Measurements from ENCODE around the gene GSDME. TPM values are rescaled to one million over a fixed set of nuclear protein-coding genes. Genes with fewer than 3 reads are reported as not detected.

GSDME gene
- total RNA-seq, 1 experiment from 2014 or later, result 46.1 TPM

- Mint-ChIP-seq H3K4me1 (ENCODE audit: insufficient read depth, unreplicated experiment) (peaks cover 12% of the 10 kb centered on the region), H3K9me3 (ENCODE audit: unreplicated experiment) (no peaks in the 10 kb centered on the region), H3K27me3 (ENCODE audit: insufficient read depth, unreplicated experiment) (no peaks in the 10 kb centered on the region), H3K36me3 (ENCODE audit: insufficient read depth, unreplicated experiment) (no peaks in the 10 kb centered on the region), H3K4me3 (ENCODE audit: unreplicated experiment) (no peak overlapping the region), H3K27ac (ENCODE audit: low read depth, unreplicated experiment) (no peak overlapping the region)
- intact Hi-C loops (cut with micrococcal nuclease), result no loop called here
- no TSS peak for BruUV-seq (replicated peaks)
- POLR2A ChIA-PET, result interaction anchor here (0.9 to 2.0 kb wide), 4 partner anchors 10 to 36 kb away, joined by 3 to 6 read pairs (median 4); no protein-coding TSS in a partner anchor
- DNase-seq (ENCODE audit: unreplicated experiment), result no peak
- CTCF ChIA-PET, result interaction anchor here (0.9 to 1.5 kb wide), 3 partner anchors 43 to 101 kb away, joined by 3 to 4 read pairs (median 3); no protein-coding TSS in a partner anchor
- TF ChIP-seq CTCF (IDR thresholded peaks at IDR 0.05; ENCODE audit: unreplicated experiment), result no peak
These were observed 12.0 kb upstream of the GSDME start for GRCh38 chr7:24769014-24769830.

- no peaks in the 10 kb centered on the region for H3K36me3 Mint-ChIP-seq (ENCODE audit: insufficient read depth, unreplicated experiment)
- ChIA-PET POLR2A (interaction anchor here (1.0 to 2.0 kb wide), 2 partner anchors 11 to 12 kb away, joined by 5 to 6 read pairs; no protein-coding TSS in a partner anchor), CTCF (interaction anchor here (0.6 kb wide), 1 partner anchor 324 kb away, joined by 4 read pairs; no protein-coding TSS in a partner anchor)
- DNase-seq (ENCODE audit: unreplicated experiment), result no peak
- H3K9me3 Mint-ChIP-seq (ENCODE audit: unreplicated experiment), result no peaks in the 10 kb centered on the region
- no peak for TF ChIP-seq CTCF (IDR thresholded peaks at IDR 0.05; ENCODE audit: unreplicated experiment)
- H3K27ac Mint-ChIP-seq (ENCODE audit: low read depth, unreplicated experiment), result no peak overlapping the region
- no peaks in the 10 kb centered on the region for H3K27me3 Mint-ChIP-seq (ENCODE audit: insufficient read depth, unreplicated experiment)
- peaks cover under 1% of the 10 kb centered on the region for H3K4me1 Mint-ChIP-seq (ENCODE audit: insufficient read depth, unreplicated experiment)
- intact Hi-C loops (cut with micrococcal nuclease), result no loop called here
- no peak overlapping the region for H3K4me3 Mint-ChIP-seq (ENCODE audit: unreplicated experiment)
- no TSS peak for BruUV-seq (replicated peaks)
These were observed 10.8 kb upstream of the GSDME start for GRCh38 chr7:24767878-24768569.

- Mint-ChIP-seq H3K27ac (ENCODE audit: low read depth, unreplicated experiment) (no peak overlapping the region), H3K4me3 (ENCODE audit: unreplicated experiment) (no peak overlapping the region), H3K4me1 (ENCODE audit: insufficient read depth, unreplicated experiment) (no peaks in the 10 kb centered on the region), H3K36me3 (ENCODE audit: insufficient read depth, unreplicated experiment) (no peaks in the 10 kb centered on the region), H3K27me3 (ENCODE audit: insufficient read depth, unreplicated experiment) (no peaks in the 10 kb centered on the region), H3K9me3 (ENCODE audit: unreplicated experiment) (no peaks in the 10 kb centered on the region)
- no peak for TF ChIP-seq CTCF (IDR thresholded peaks at IDR 0.05; ENCODE audit: unreplicated experiment)
- no peak for DNase-seq (ENCODE audit: unreplicated experiment)
- BruUV-seq (replicated peaks), result no TSS peak
- intact Hi-C loops (cut with micrococcal nuclease), result no loop called here
- ChIA-PET CTCF (interaction anchor here (1.0 kb wide), 1 partner anchor 47 kb away, joined by 4 read pairs; no protein-coding TSS in a partner anchor), POLR2A (interaction anchor here (1.6 kb wide), 1 partner anchor 9 kb away, joined by 9 read pairs; no protein-coding TSS in a partner anchor)
These were observed 7.9 kb upstream of the GSDME start for GRCh38 chr7:24764972-24765744.

All from MCF 10A (cell line).